Esophagus squamous epithelium (tissue), 5 donors: ENCODE data around the gene ZBTB21. TPM values are rescaled to one million over a fixed set of nuclear protein-coding genes. Genes with fewer than 3 reads are reported as not detected.

Experiments
- DNase-seq: peaks from one replicate; lab custom pipeline; 2025; lab: John Stamatoyannopoulos, UW
- H3K27ac ChIP-seq, 4 donors: fragments of 200-600 bp; sonication (generic); one replicate each; pipeline ENCODE4 v1.5.1; 2016 to 2019; ENCODE audit warnings: mild to moderate bottlenecking in 1 of 4
- H3K27me3 ChIP-seq, 4 donors: fragments of 200-600 bp; sonication (generic); 1 replicate in 3 of 4; 2 replicates in 1 of 4; pipeline versions ENCODE4 v1.5.1 to v1.6.0; 2017 to 2021; ENCODE audit warnings: antibody characterized with exemption in 1 of 4
- H3K36me3 ChIP-seq, 3 donors: fragments of 200-600 bp; sonication (generic); one replicate each; pipeline ENCODE4 v1.5.1; 2016 to 2019
- H3K4me1 ChIP-seq, 3 donors: fragments of 200-600 bp; sonication (generic); one replicate each; pipeline ENCODE4 v1.5.1; 2017 to 2019
- H3K4me3 ChIP-seq, 4 donors: fragments of 200-600 bp; sonication (generic); 1 replicate in 3 of 4; 2 replicates in 1 of 4; pipeline ENCODE4 v1.5.1; 2016 to 2019; ENCODE audit warnings: mild to moderate bottlenecking in 2 of 4, moderate library complexity in 1 of 4
- H3K9me3 ChIP-seq, 3 donors: fragments of 200-600 bp; sonication (generic); one replicate each; pipeline ENCODE4 v1.5.1; 2016 to 2019
- CTCF ChIP-seq, 6 experiments: fragments of 450-650 bp in 4 of 6; fragments of 200-600 bp in 2 of 6; sonication (generic) in 2 of 6; IDR thresholded peaks; one replicate each; pipeline ENCODE4 v1.5.1; 2016 to 2019; ENCODE audit warnings: antibody characterized with exemption in 6 of 6, mild to moderate bottlenecking in 4 of 6, moderate library complexity in 4 of 6
- POLR2A ChIP-seq, 4 donors: fragments of 450-650 bp; IDR thresholded peaks; one replicate each; pipeline ENCODE4 v1.6.1; 2017; ENCODE audit warnings: antibody characterized with exemption in 4 of 4, mild to moderate bottlenecking in 4 of 4, moderate library complexity in 3 of 4
- WGBS, 2 donors: methylation state at CpG; one replicate each; pipeline ENCODE4 v1.1.5; 2018; 5-methylcytosine and 5-hydroxymethylcytosine counted together
- intact Hi-C: fragments of 100-400 bp; cut with DNase I; formaldehyde crosslinking; loops from one replicate; pipeline ENCODE4 v1.15.0; 2022
- total RNA-seq, 4 donors: library from RNA; depleted of rRNA; stranded (reverse); fragments of >200 nt; gene quantifications; one replicate each; pipeline ENCODE4 v1.1.0, GENCODE V29; 2016
- donor health status: DM: yes; HTN: yes; CAD: no.

The ZBTB21 gene
- total RNA-seq, 4 donors from 2014 or later, result 5.9 to 10.3 (median 7.8) TPM

GRCh38 chr21:42019706-42020105 lies 9.5 kb upstream of the ZBTB21 start:
- H3K9me3 ChIP-seq, result no peaks in the 10 kb centered on the region
- no peak overlapping the region for H3K4me3 ChIP-seq
- peaks cover 0 to 16% (median 0%) of the 10 kb centered on the region in 4 donors for H3K27me3 ChIP-seq
- peaks cover 0 to 31% (median 0%) of the 10 kb centered on the region in 3 donors for H3K4me1 ChIP-seq
- no peaks in the 10 kb centered on the region for H3K36me3 ChIP-seq
- H3K27ac ChIP-seq, result no peak overlapping the region
- TF ChIP-seq POLR2A (IDR thresholded peaks at IDR 0.05), result no peak
- TF ChIP-seq CTCF (IDR thresholded peaks at IDR 0.05), result no peak
- 72 to 88% methylated on average over 6 of the region's 6 CpGs for WGBS, 2 donors
- intact Hi-C loops, result loop anchor here (10.0 kb wide), 1 partner anchor 95 kb away; no protein-coding TSS in a partner anchor
- no peak for DNase-seq

- Histone ChIP-seq H3K4me3 (no peak overlapping the region), H3K36me3 (no peaks in the 10 kb centered on the region), H3K27me3 (peaks cover 0 to 16% (median 0%) of the 10 kb centered on the region in 4 donors), H3K4me1 (peaks cover 0 to 33% (median 0%) of the 10 kb centered on the region in 3 donors), H3K9me3 (no peaks in the 10 kb centered on the region), H3K27ac (no peak overlapping the region)
- no peak for DNase-seq
- 38% methylated on average over 6 of the region's 11 CpGs; no CpG with 5 or more reads in 1 of the 2 donors for WGBS, 2 donors
- intact Hi-C loops, result loop anchor here (10.0 kb wide), 1 partner anchor 96 kb away; no protein-coding TSS in a partner anchor
- no peak for TF ChIP-seq POLR2A (IDR thresholded peaks at IDR 0.05)
- TF ChIP-seq CTCF (IDR thresholded peaks at IDR 0.05), result no peak
Observed at GRCh38 chr21:42019101-42019605, 9.0 kb upstream of the ZBTB21 start.

- peaks cover 0 to 55% (median 3%) of the 10 kb centered on the region in 3 donors for H3K4me1 ChIP-seq
- no peaks in the 10 kb centered on the region for H3K9me3 ChIP-seq
- no peaks in the 10 kb centered on the region for H3K36me3 ChIP-seq
- 75 to 85% methylated on average over 2 of the region's 2 CpGs for WGBS, 2 donors
- no peak for DNase-seq
- H3K27ac ChIP-seq, result no peak overlapping the region
- peaks cover 0 to 16% (median 0%) of the 10 kb centered on the region in 4 donors for H3K27me3 ChIP-seq
- TF ChIP-seq POLR2A (IDR thresholded peaks at IDR 0.05) (no peak), CTCF (IDR thresholded peaks at IDR 0.05) (no peak)
- no peak overlapping the region for H3K4me3 ChIP-seq
- intact Hi-C loops, result loop anchor here (10.0 kb wide), 1 partner anchor 98 kb away; no protein-coding TSS in a partner anchor
Observed at GRCh38 chr21:42017022-42017421, 6.9 kb upstream of the ZBTB21 start.

- no peak overlapping the region for H3K27ac ChIP-seq
Observed at GRCh38 chr21:42016364-42016985, 6.3 kb upstream of the ZBTB21 start.

More at GRCh38 chr21:42016364-42016985, 6.3 kb upstream of the ZBTB21 start:
- no peak overlapping the region for H3K4me3 ChIP-seq
- 69 to 87% methylated on average over 17 to 19 of the region's 19 CpGs for WGBS, 2 donors
- peaks cover 4 to 60% (median 7%) of the 10 kb centered on the region in 3 donors for H3K4me1 ChIP-seq
- H3K9me3 ChIP-seq, result no peaks in the 10 kb centered on the region
- H3K27me3 ChIP-seq, result peaks cover 0 to 15% (median 0%) of the 10 kb centered on the region in 4 donors
- DNase-seq, result no peak
- intact Hi-C loops, result loop anchor here (10.0 kb wide), 1 partner anchor 98 kb away; no protein-coding TSS in a partner anchor
- no peaks in the 10 kb centered on the region for H3K36me3 ChIP-seq
- no peak for TF ChIP-seq POLR2A (IDR thresholded peaks at IDR 0.05)
- no peak for TF ChIP-seq CTCF (IDR thresholded peaks at IDR 0.05)
